K562 (cell line): ENCODE measurements around the gene POT1. TPM values are rescaled to one million over a fixed set of nuclear protein-coding genes. Genes with fewer than 3 reads are reported as not detected.
A peak's percentile ranks its signal among the peaks of the same experiment; 100 is the strongest.

Experiments
- ATAC-seq: fragments of 200-7000 bp; cut with Tn5 transposase; 3 replicates; pipeline ENCODE4 v1.9.1; 2020; ENCODE audit warnings: moderate library complexity
- BruUV-seq: library from RNA; stranded (reverse); fragments of 400-500 nt; replicated peaks from 2 replicates; lab custom pipeline; 2021; lab: Mats Ljungman, UMichigan
- CTCF ChIA-PET: fragments of 300-600 bp; formaldehyde crosslinking; extraction: SDS; loops from one replicate; lab custom pipeline; 2021; ENCODE audit warnings: low intra/inter-chr PET ratio; lab: Yijun Ruan, JAX
- POLR2A ChIA-PET: fragments of 300-600, 350-650 bp; sonication (Branson Sonifier 250); formaldehyde crosslinking; extraction: SDS; loops from one replicate; lab custom pipeline; 2021; ENCODE audit warnings: antibody characterized with exemption, inconsistent platforms; lab: Yijun Ruan, JAX
- DNase-seq, 4 experiments: peaks; one replicate each; pipeline versions ENCODE4 v3.0.0 to v3.0.0-alpha.2; 2011 to 2018; ENCODE audit warnings: low spot score in 3 of 4, mixed read lengths in 3 of 4; ENCODE audit errors: extremely low read depth in 1 of 4
- FAIRE-seq: peaks from 2 replicates; lab custom pipeline; 2011; peaks lifted over from hg19 to GRCh38; lab: Jason Lieb, UNC
- H2AFZ ChIP-seq: 2 replicates; pipeline ENCODE4 v1.6.0; 2011; ENCODE audit warnings: low read depth, low read length, control low read depth, inconsistent platforms
- H3K27ac ChIP-seq: fragments of 200-600 bp; 3 replicates; pipeline ENCODE4 v1.8.0; 2011; ENCODE audit warnings: low read depth, mild to moderate bottlenecking, control low read depth, inconsistent platforms, low read length, moderate library complexity, mixed read lengths; ENCODE audit errors: extremely low read depth
- H3K27me3 ChIP-seq, 2 experiments: fragments of 300-600 bp in 1 of 2; 2 replicates in 1 of 2; 3 replicates in 1 of 2; pipeline versions ENCODE4 v1.6.0 to v1.8.0; 2011; ENCODE audit warnings: inconsistent platforms in 2 of 2, low read length in 2 of 2, mild to moderate bottlenecking in 1 of 2, mixed read lengths in 1 of 2, moderate library complexity in 1 of 2; ENCODE audit not compliant: control insufficient read depth in 2 of 2, insufficient read depth in 2 of 2
- H3K36me3 ChIP-seq: fragments of 300-600 bp; 3 replicates; pipeline ENCODE4 v1.8.0; 2011; ENCODE audit warnings: mild to moderate bottlenecking, low read length, inconsistent platforms; ENCODE audit not compliant: control insufficient read depth, insufficient read depth
- H3K4me1 ChIP-seq, 2 experiments: fragments of 200-600 bp in 1 of 2; replicated peaks in 1 of 2; 2 replicates in 1 of 2; 3 replicates in 1 of 2; pipeline versions ENCODE4 v1.5.1 to v1.8.0; 2011; ENCODE audit warnings: inconsistent platforms in 2 of 2, low read length in 2 of 2, mild to moderate bottlenecking in 1 of 2, mixed read lengths in 1 of 2, moderate library complexity in 1 of 2; ENCODE audit not compliant: control insufficient read depth in 2 of 2, insufficient read depth in 2 of 2
- H3K4me2 ChIP-seq: 2 replicates; pipeline ENCODE4 v1.6.1; 2011; ENCODE audit warnings: low read length, control low read depth, inconsistent platforms, mixed read lengths; ENCODE audit not compliant: insufficient read depth
- H3K4me3 ChIP-seq: fragments of 200-600 bp; sonication (generic), shearing (Covaris generic); 2 replicates; pipeline ENCODE4 v1.5.1; 2016; ENCODE audit warnings: control low read depth, inconsistent platforms
- H3K79me2 ChIP-seq: fragments of 200-600 bp; 3 replicates; pipeline ENCODE4 v1.8.0; 2011; ENCODE audit warnings: low read length, inconsistent platforms; ENCODE audit not compliant: control insufficient read depth, insufficient read depth
- H3K9ac ChIP-seq, 2 experiments: 2 replicates each; pipeline versions ENCODE4 v1.6.0 to v1.6.1; 2011; ENCODE audit warnings: low read depth in 2 of 2, low read length in 2 of 2, control low read depth in 1 of 2, inconsistent platforms in 1 of 2, mild to moderate bottlenecking in 1 of 2, mixed read lengths in 1 of 2; ENCODE audit not compliant: insufficient read depth in 1 of 2
- H3K9me1 ChIP-seq: one replicate; pipeline ENCODE4 v1.6.0; 2011; ENCODE audit warnings: inconsistent platforms, mild to moderate bottlenecking, low read length, moderate library complexity; ENCODE audit not compliant: control insufficient read depth, insufficient read depth
- H3K9me3 ChIP-seq: replicated peaks from 2 replicates; pipeline ENCODE4 v1.5.1; 2011; ENCODE audit warnings: low read depth, low read length, inconsistent platforms; ENCODE audit not compliant: control insufficient read depth, insufficient read depth
- H4K20me1 ChIP-seq: replicated peaks from 2 replicates; pipeline ENCODE4 v1.6.1; 2011; ENCODE audit warnings: low read length, inconsistent platforms, mixed read lengths; ENCODE audit not compliant: control insufficient read depth, insufficient read depth
- HOMEZ ChIP-seq: fragments of 250-450 bp; sonication (Bioruptor Pico); IDR thresholded peaks from 2 replicates; pipeline ENCODE4 v1.4.0; 2020; ENCODE audit warnings: mild to moderate bottlenecking, moderate library complexity
- MIER1 ChIP-seq: fragments of 450-650 bp; IDR thresholded peaks from 2 replicates; pipeline ENCODE4 v1.6.1; 2016; ENCODE audit warnings: antibody characterized with exemption, mild to moderate bottlenecking, low read depth
- RAD51 ChIP-seq: fragments of 450-650 bp; IDR thresholded peaks from 2 replicates; pipeline ENCODE4 v1.7.1; 2016; ENCODE audit warnings: low read depth, mild to moderate bottlenecking, borderline replicate concordance
- RBM25 ChIP-seq: fragments of 200-400 bp; formaldehyde crosslinking; IDR thresholded peaks from 2 replicates; pipeline ENCODE4 v1.6.1; 2018; ENCODE audit warnings: low read length, low read depth, moderate library complexity; ENCODE audit not compliant: severe bottlenecking
- VEZF1 ChIP-seq: fragments of 200-800 bp; sonication (Bioruptor generic); IDR thresholded peaks from 2 replicates; pipeline ENCODE4 v1.6.1; 2017; ENCODE audit warnings: missing genetic modification characterization, missing compliant biosample characterization
- ZFPM2 ChIP-seq: fragments of 250-450 bp; sonication (Bioruptor Pico); IDR thresholded peaks from 2 replicates; pipeline ENCODE4 v1.5.1; 2022; ENCODE audit warnings: mild to moderate bottlenecking
- ZNF134 ChIP-seq: fragments of 250-450 bp; sonication (Bioruptor Pico); conservative IDR thresholded peaks from 2 replicates; pipeline ENCODE4 v1.4.0; 2020
- in situ Hi-C: fragments of 300-500 bp; cut with MboI; formaldehyde crosslinking; loops from 4 replicates; pipeline ENCODE4 v1.15.0; 2018; ENCODE audit warnings: inconsistent platforms, mixed read lengths
- intact Hi-C: fragments of 100-400 bp; cut with micrococcal nuclease; formaldehyde crosslinking; loops from 2 replicates; pipeline ENCODE4 v1.14.2; 2022
- polyA plus RNA-seq, 8 experiments: library from polyadenylated mRNA; depleted of rRNA in 4 of 8; stranded (reverse) in 5 of 8; unstranded in 3 of 8; fragments of >200 nt; fragmentation: Nextera tagmentation in 2 of 8; fragmentation: Illumina TruSeq in 1 of 8; extraction: Ambion mirVana in 2 of 8; extraction: Trizol in 1 of 8; gene quantifications; 2 replicates each; pipeline versions ENCODE4 v1.2.1 to v1.2.3, GENCODE V29; 2011 to 2014; ENCODE audit warnings: inconsistent platforms in 1 of 8, missing spikeins in 1 of 8
- total RNA-seq, 7 experiments: library from RNA; depleted of rRNA in 6 of 7; stranded (reverse); fragments of >200 nt in 6 of 7; fragmentation: Illumina TruSeq in 2 of 7; extraction: Trizol in 2 of 7; gene quantifications; 2 replicates each; pipeline versions ENCODE4 v1.2.1 to v1.2.3, GENCODE V29; 2011 to 2021; ENCODE audit warnings: low replicate concordance in 1 of 7

POT1 gene
- total and polyA plus RNA-seq, 9 of the 15 experiments (the other 6 are each of a cell fraction or from before 2014, with no cell fraction given) = 37.9 to 140 (median 63.6) TPM

- ATAC-seq (no peak), DNase-seq (no peak), FAIRE-seq (no peak)
- no peak overlapping the region for H3K4me2 ChIP-seq
- no peaks in the 10 kb centered on the region for H3K9me1 ChIP-seq
- BruUV-seq = no TSS peak
- H3K4me1 ChIP-seq = no peaks in the 10 kb centered on the region; a peak in 1 of 5 replicates
- intact Hi-C loops (no loop called here), in situ Hi-C loops (no loop called here)
- no peaks in the 10 kb centered on the region for H4K20me1 ChIP-seq
- no peaks in the 10 kb centered on the region for H3K36me3 ChIP-seq
- CTCF ChIA-PET = no interaction called here
- H3K27me3 ChIP-seq = no peaks in the 10 kb centered on the region
- no peak overlapping the region for H3K27ac ChIP-seq
- peak; percentile 13 for TF ChIP-seq RBM25
- no peak for TF ChIP-seq HOMEZ (CRISPR knock-in tag)
- TF ChIP-seq VEZF1 (CRISPR knock-in tag) = no peak
- TF ChIP-seq RAD51 = no peak
- no peak for TF ChIP-seq ZFPM2 (CRISPR knock-in tag)
- TF ChIP-seq MIER1 = no peak
- peak; percentile 91 for TF ChIP-seq ZNF134 (CRISPR knock-in tag)
- H2AFZ ChIP-seq = no peak overlapping the region
- H3K9me3 ChIP-seq = no peaks in the 10 kb centered on the region
- H3K9ac ChIP-seq = no peak overlapping the region
- H3K4me3 ChIP-seq = no peak overlapping the region
- H3K79me2 ChIP-seq = no peaks in the 10 kb centered on the region
- POLR2A ChIA-PET = no interaction called here
Observed at GRCh38 chr7:124780056-124780455, 149.6 kb downstream of the POT1 start.
